Stimulated activated CD4-positive, alpha-beta T cell treated with anti-CD3 and anti-CD28 coated beads, Interleukin-1b, Interleukin-23, amount 100 ng/mL, for 48 hours (primary cell): Measurements from ENCODE around the gene TUBB2A.
"Not testable (repeated sequence)": the region's sequence is repeated elsewhere in the genome, so short reads cannot be mapped to it uniquely, and the experiment has no call there.

Experiments
- DNase-seq: peaks from one replicate; pipeline ENCODE4 v3.0.0-alpha.2; 2020

TUBB2A gene

GRCh38 chr6:3157131-3157933, at the start of gene TUBB2A:
TSS of gene TUBB2A (minus strand) at chr6:3157544. CDS start at chr6:3157463, 81 bp downstream.
- peak; percentile 78 for DNase-seq

- DNase-seq, result no peak
Measured at GRCh38 chr6:3206339-3207015, 49.1 kb upstream of the TUBB2A start.

GRCh38 chr6:3205913-3206312, 48.6 kb upstream of the TUBB2A start:
- no peak for DNase-seq

GRCh38 chr6:3204921-3205320, 47.6 kb upstream of the TUBB2A start:
- DNase-seq, result no peak

GRCh38 chr6:3202999-3203696, 45.8 kb upstream of the TUBB2A start:
- DNase-seq, result no peak

GRCh38 chr6:3201388-3201787, 44.0 kb upstream of the TUBB2A start:
- DNase-seq, result no peak

GRCh38 chr6:3200682-3201081, 43.3 kb upstream of the TUBB2A start:
- DNase-seq, result no peak

DNA sequence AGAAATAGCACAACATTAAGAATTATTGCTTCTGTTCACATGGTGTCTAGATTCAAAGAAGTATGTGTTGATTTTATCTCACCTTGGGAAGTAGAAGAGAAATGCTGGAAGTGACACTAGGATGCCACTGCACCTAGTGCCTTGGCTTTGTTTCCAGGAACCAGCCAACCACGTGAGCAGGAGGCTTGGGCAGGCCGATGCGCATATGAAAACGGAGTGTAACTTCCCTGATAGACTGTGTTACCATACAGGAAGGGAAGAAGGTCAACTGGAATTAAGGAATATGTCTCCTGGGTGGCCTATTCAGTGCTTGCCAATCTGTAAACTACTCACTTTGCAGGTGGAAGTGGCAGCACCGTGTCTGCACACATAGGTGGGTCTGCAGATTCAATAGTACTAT, 42.0 kb upstream of the TUBB2A start:
- no peak for DNase-seq

- DNase-seq, result not testable (repeated sequence)
Measured at GRCh38 chr6:3197734-3198133, 40.4 kb upstream of the TUBB2A start.

- no peak for DNase-seq
Measured at GRCh38 chr6:3196770-3197169, 39.4 kb upstream of the TUBB2A start.

- DNase-seq, result no peak
Measured at GRCh38 chr6:3195695-3196497, 38.6 kb upstream of the TUBB2A start.

- DNase-seq, result no peak
Measured at GRCh38 chr6:3195420-3195694, 38.0 kb upstream of the TUBB2A start.

GRCh38 chr6:3194535-3195419, 37.4 kb upstream of the TUBB2A start:
- no peak for DNase-seq

DNA sequence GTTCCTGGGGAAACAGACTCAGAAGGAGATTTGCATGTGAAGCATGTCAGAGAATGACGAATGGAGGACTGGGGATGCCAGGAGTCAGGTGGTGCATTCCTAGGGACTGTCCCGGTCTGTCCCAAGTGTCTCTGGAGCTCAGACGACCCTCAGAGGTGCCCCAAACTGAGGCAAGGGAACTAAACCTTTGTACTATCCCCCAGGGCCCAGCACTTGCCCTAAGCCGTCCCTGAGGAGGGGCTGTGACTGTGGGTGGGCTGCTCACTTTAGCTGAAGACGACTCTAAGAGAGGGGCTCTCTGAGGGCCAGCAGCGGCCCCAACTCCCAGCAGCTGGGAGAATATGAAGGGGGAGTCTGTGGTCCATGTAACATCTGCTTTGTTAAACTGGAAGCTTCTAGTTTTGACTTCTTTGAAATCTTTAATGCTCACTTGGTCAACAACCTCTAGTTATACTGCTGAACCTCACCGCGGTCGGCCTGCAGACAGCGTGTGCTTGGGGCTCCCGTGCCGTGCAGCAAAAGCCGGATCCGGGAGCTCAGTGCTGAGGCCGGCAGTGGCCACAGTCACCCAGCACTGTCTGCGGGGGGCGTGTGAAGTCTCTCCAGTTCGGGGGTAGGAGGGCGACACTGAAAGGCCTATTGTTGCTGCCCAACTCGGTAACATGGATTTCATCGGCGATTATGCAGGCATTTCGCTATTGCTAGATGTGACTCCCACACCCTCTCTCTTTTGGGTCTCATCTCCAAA, 35.9 kb upstream of the TUBB2A start:
- no peak for DNase-seq

DNA sequence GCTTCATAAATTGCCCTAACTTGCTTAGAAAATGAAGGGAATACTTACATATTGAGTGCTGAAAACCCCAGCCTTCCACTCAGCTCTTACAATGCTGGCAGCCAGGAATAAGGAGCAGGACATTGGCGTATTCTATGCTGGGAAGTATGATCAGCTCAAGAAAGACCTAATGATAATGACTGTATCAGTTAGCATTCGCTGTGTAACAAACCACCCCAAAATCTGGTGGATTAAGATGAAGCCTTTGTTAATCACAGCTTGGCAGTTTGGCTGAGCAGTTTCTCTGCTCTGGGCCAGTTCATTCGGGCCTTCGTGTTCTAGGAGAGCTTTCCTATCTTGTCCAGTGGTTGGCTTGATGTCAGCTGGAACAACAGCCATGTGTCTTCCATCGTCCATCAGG, 33.4 kb upstream of the TUBB2A start:
- DNase-seq, result no peak

DNA sequence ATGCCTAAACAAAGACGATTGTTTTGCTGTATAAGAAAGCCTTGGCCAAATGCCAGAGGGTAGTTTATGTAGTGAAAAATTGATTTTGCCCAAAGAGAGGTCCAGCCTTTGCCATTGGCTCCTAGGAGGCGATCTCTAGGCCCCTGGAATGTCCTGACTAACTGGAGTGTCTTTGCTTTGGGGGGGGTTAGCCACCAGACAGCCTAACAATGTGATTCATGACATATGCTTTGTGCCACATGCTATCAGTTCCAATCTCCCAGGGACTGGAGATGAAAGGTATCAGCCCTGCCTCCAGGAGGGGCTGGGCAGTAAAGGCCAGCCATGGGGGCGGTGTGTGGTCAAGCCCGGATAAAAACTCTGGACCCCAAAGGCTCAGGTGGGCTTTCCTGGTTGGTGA, 32.7 kb upstream of the TUBB2A start:
- DNase-seq, result no peak

- DNase-seq, result not testable (repeated sequence)
Measured at GRCh38 chr6:3189192-3189591, 31.8 kb upstream of the TUBB2A start.

DNA sequence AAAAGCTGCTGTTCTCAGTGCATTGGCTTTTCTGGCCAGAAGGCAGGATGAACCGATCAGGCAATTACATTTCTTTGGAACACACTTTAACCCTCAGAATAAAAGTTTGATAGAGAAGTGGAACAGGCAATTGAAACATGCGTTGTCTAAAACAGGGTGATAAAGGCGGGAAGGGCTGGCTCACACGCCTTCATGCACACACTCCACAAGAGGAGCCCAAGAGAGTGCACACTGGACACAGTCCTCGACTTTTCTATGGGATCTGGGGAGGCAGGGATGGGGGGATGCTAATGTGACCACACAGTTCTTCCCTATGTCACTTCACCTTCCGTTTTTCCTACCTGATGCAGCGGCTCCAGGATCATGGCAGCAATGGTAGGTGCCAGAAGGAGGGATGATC, 30.9 kb upstream of the TUBB2A start:
- DNase-seq, result no peak

DNA sequence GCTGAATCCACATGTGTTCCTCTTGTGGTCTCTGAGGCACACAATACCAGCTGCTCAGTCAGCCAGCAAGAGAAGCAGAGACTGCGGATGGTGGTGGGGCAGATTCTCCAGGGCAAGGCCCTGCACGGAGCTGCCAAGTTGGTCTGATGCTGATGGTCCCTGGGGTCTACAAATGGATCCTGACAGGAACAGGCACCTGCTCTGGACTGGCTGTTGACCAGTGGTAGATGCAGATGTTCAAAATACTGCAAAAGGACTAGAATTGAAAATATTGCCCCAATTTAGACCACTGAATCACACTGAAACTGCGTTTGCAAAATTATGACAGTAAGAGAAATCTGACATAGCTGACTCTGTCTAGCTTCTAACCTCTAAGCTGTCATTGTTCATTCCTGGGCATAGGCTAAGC, 29.6 kb upstream of the TUBB2A start:
- no peak for DNase-seq

DNA sequence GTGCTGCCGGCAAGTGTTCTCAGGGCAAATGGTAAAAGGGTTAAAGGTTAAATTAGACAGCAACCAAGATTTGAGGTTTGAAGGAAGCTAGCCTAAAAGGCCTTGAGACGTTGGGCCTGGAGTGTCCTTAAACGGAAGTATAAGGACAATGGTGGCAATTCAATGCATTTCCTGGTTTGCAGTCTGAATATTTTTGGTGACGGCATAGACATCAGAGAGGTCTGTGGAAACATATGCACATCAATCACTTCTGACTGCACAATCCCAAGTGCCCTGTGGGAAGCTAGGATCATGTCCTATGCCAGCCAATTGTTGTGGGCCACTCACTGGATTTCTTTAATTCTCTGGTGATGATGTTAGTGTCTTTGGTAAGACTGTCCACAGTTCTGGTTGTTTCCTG, 25.7 kb upstream of the TUBB2A start:
- DNase-seq, result no peak

GRCh38 chr6:3181105-3181504, 23.8 kb upstream of the TUBB2A start:
- no peak for DNase-seq
